Islet of Langerhans (tissue), 1 donor: ENCODE results near the gene IGBP1.
"Not testable (repeated sequence)": the region's sequence is repeated elsewhere in the genome, so short reads cannot be mapped to it uniquely, and the experiment has no call there.

Experiments
- FAIRE-seq: peaks from one replicate; lab custom pipeline; 2011; peaks lifted over from hg19 to GRCh38; lab: Jason Lieb, UNC

IGBP1 gene

GRCh38 chrX:70168238-70169188 is 35.3 kb downstream of the IGBP1 start:
- peak; percentile 21 for FAIRE-seq

- FAIRE-seq, result no peak
Observed at GRCh38 chrX:70169281-70169680, 36.0 kb downstream of the IGBP1 start.

GRCh38 chrX:70171624-70172023 is 38.4 kb downstream of the IGBP1 start:
- FAIRE-seq, result no peak

- FAIRE-seq, result no peak
Observed at GRCh38 chrX:70172221-70172620, 39.0 kb downstream of the IGBP1 start.

- FAIRE-seq, result no peak
Observed at GRCh38 chrX:70172964-70173363, 39.7 kb downstream of the IGBP1 start.

GRCh38 chrX:70174754-70175153 is 41.5 kb downstream of the IGBP1 start:
- FAIRE-seq, result no peak

- FAIRE-seq, result no peak
Observed at GRCh38 chrX:70175338-70175737, 42.1 kb downstream of the IGBP1 start.

GRCh38 chrX:70176938-70177533 is 43.8 kb downstream of the IGBP1 start, which contains the start of gene DGAT2L6:
Gene DGAT2L6, plus strand, starts transcription at chrX:70177483. Its CDS starts 100 bp downstream, at chrX:70177583.
- no peak for FAIRE-seq

- no peak for FAIRE-seq
Observed at GRCh38 chrX:70183091-70183490, 49.8 kb downstream of the IGBP1 start.

GRCh38 chrX:70190225-70190624 is 57.0 kb downstream of the IGBP1 start:
- no peak for FAIRE-seq

GRCh38 chrX:70196961-70197720 is 63.9 kb downstream of the IGBP1 start:
- peak; percentile 56 for FAIRE-seq

GRCh38 chrX:70201732-70202131 is 68.5 kb downstream of the IGBP1 start:
- FAIRE-seq, result no peak

- no peak for FAIRE-seq
Observed at GRCh38 chrX:70208479-70208878, 75.2 kb downstream of the IGBP1 start.

GRCh38 chrX:70209570-70209969 is 76.3 kb downstream of the IGBP1 start:
- FAIRE-seq, result not testable (repeated sequence)
